ENCODE data around the gene RNASE9.

RNASE9 gene

DNA sequence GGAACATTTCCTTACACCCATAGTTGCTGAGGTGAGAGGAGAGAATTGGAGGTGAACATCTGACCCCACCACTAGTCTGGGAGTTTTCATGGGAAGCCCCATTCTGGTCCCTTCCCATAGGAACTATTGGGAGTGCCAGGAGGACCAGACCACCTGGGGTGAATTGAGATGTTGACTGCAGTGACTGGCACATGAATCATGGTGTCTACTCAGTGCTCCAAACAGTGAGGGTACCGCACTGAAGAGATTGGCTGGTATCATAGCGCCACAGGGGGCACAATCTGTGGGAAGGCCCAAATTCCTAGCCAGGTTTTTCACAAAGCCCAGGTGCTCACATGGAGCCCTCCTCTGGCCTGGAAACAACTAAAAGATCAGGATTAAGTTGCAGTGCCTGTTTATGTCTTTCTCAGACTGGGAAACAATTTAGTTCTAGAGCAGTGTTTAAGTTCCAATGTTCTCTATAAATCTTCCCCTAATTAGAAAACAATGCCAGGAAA, 3.7 kb upstream of the RNASE9 start:
- TF ChIP-seq, protein P1, sequence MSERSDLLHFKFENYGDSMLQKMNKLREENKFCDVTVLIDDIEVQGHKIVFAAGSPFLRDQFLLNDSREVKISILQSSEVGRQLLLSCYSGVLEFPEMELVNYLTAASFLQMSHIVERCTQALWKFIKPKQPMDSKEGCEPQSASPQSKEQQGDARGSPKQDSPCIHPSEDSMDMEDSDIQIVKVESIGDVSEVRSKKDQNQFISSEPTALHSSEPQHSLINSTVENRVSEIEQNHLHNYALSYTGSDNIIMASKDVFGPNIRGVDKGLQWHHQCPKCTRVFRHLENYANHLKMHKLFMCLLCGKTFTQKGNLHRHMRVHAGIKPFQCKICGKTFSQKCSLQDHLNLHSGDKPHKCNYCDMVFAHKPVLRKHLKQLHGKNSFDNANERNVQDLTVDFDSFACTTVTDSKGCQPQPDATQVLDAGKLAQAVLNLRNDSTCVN (tag by site-specific recombination; optimal IDR thresholded peaks at IDR 0.05), result no peak
- TF ChIP-seq, protein P2, sequence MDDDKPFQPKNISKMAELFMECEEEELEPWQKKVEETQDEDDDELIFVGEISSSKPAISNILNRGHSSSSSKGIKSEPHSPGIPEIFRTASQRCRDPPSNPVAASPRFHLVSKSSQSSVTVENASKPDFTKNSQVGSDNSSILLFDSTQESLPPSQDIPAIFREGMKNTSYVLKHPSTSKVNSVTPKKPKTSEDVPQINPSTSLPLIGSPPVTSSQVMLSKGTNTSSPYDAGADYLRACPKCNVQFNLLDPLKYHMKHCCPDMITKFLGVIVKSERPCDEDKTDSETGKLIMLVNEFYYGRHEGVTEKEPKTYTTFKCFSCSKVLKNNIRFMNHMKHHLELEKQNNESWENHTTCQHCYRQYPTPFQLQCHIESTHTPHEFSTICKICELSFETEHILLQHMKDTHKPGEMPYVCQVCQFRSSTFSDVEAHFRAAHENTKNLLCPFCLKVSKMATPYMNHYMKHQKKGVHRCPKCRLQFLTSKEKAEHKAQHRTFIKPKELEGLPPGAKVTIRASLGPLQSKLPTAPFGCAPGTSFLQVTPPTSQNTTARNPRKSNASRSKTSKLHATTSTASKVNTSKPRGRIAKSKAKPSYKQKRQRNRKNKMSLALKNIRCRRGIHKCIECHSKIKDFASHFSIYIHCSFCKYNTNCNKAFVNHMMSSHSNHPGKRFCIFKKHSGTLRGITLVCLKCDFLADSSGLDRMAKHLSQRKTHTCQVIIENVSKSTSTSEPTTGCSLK (tag by site-specific recombination; IDR thresholded peaks at IDR 0.05), result no peak
- TF ChIP-seq, protein P3, sequence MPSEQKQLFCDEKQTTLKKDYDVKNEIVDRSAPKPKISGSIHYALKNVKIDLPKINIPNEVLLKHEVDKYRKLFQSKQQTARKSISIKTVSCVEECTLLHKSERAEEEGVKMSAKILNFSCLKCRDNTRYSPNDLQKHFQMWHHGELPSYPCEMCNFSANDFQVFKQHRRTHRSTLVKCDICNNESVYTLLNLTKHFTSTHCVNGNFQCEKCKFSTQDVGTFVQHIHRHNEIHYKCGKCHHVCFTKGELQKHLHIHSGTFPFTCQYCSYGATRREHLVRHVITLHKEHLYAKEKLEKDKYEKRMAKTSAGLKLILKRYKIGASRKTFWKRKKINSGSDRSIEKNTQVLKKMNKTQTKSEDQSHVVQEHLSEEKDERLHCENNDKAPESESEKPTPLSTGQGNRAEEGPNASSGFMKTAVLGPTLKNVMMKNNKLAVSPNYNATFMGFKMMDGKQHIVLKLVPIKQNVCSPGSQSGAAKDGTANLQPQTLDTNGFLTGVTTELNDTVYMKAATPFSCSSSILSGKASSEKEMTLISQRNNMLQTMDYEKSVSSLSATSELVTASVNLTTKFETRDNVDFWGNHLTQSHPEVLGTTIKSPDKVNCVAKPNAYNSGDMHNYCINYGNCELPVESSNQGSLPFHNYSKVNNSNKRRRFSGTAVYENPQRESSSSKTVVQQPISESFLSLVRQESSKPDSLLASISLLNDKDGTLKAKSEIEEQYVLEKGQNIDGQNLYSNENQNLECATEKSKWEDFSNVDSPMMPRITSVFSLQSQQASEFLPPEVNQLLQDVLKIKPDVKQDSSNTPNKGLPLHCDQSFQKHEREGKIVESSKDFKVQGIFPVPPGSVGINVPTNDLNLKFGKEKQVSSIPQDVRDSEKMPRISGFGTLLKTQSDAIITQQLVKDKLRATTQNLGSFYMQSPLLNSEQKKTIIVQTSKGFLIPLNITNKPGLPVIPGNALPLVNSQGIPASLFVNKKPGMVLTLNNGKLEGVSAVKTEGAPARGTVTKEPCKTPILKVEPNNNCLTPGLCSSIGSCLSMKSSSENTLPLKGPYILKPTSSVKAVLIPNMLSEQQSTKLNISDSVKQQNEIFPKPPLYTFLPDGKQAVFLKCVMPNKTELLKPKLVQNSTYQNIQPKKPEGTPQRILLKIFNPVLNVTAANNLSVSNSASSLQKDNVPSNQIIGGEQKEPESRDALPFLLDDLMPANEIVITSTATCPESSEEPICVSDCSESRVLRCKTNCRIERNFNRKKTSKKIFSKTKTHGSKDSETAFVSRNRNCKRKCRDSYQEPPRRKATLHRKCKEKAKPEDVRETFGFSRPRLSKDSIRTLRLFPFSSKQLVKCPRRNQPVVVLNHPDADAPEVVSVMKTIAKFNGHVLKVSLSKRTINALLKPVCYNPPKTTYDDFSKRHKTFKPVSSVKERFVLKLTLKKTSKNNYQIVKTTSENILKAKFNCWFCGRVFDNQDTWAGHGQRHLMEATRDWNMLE (tag by site-specific recombination; conservative IDR thresholded peaks at IDR 0.05; ENCODE audit: low read depth), result no peak
- TF ChIP-seq RBAK (tag by site-specific recombination; IDR thresholded peaks at IDR 0.05) (no peak), ZNF776 (tag by site-specific recombination; IDR thresholded peaks at IDR 0.05; ENCODE audit: borderline replicate concordance) (no peak)
- Histone ChIP-seq H3K4me1 (ENCODE audit: control insufficient read depth, insufficient read depth, low read length) (no peaks in the 10 kb centered on the region), H3K27ac (ENCODE audit: extremely low read depth, low read depth, low read length) (no peak overlapping the region), H3K4me3 (ENCODE audit: low read depth, low read length) (no peak overlapping the region), H3K36me3 (ENCODE audit: control insufficient read depth in 2 of 2, insufficient read depth in 1 of 2, low read length in 2 of 2) (no peaks in the 10 kb centered on the region), H3K9me3 (ENCODE audit: control insufficient read depth, insufficient read depth, low read depth, low read length) (no peaks in the 10 kb centered on the region)
- POLR2A ChIA-PET, result no interaction called here
- CTCF ChIA-PET, result no interaction called here

DNA sequence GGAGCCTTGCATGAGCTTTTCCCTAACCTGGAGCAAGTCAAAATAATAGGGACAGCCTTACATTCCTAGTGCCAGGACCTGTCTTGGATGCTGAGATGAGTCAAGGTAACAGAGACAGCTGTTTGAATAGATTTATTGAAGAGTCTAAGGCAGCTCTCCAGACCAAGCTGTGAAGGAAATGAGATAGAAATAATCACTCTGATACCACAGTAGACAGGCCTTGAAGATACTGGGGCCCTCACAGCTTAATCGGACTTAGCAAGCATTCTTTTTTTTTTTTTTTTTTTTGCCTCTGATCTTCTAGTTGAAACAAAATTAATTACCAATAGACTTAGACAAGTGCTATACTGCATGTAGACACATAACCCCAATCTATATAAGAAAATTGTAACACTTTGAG, 3.1 kb upstream of the RNASE9 start:
- CTCF ChIA-PET, result no interaction called here
- H3K36me3 ChIP-seq (ENCODE audit: control insufficient read depth in 2 of 2, insufficient read depth in 1 of 2, low read length in 2 of 2), result no peaks in the 10 kb centered on the region
- H3K4me3 ChIP-seq (ENCODE audit: low read depth, low read length), result no peak overlapping the region
- H3K4me1 ChIP-seq (ENCODE audit: control insufficient read depth, insufficient read depth, low read length), result no peaks in the 10 kb centered on the region
- POLR2A ChIA-PET, result interaction anchor here (0.6 kb wide), 1 partner anchor 221 kb away, joined by 3 read pairs; the partner anchor contains the start of gene PARP2
- no peaks in the 10 kb centered on the region for H3K9me3 ChIP-seq (ENCODE audit: control insufficient read depth, insufficient read depth, low read depth, low read length)
- no peak overlapping the region for H3K27ac ChIP-seq (ENCODE audit: extremely low read depth, low read depth, low read length)
- TF ChIP-seq WT1 (tag by site-specific recombination; IDR thresholded peaks at IDR 0.05) (no peak), ZNF549 (tag by site-specific recombination; IDR thresholded peaks at IDR 0.05) (no peak), ZNF560 (tag by site-specific recombination; IDR thresholded peaks at IDR 0.05; ENCODE audit: borderline replicate concordance) (no peak), ZNF530 (tag by site-specific recombination; IDR thresholded peaks at IDR 0.05; ENCODE audit: low read depth) (no peak), ZNF140 (tag by site-specific recombination; IDR thresholded peaks at IDR 0.05) (no peak), ZNF529 (tag by site-specific recombination; IDR thresholded peaks at IDR 0.05; ENCODE audit: insufficient replicate concordance) (no peak), ZNF658 (tag by site-specific recombination; IDR thresholded peaks at IDR 0.05) (no peak)
- TF ChIP-seq, protein P4, sequence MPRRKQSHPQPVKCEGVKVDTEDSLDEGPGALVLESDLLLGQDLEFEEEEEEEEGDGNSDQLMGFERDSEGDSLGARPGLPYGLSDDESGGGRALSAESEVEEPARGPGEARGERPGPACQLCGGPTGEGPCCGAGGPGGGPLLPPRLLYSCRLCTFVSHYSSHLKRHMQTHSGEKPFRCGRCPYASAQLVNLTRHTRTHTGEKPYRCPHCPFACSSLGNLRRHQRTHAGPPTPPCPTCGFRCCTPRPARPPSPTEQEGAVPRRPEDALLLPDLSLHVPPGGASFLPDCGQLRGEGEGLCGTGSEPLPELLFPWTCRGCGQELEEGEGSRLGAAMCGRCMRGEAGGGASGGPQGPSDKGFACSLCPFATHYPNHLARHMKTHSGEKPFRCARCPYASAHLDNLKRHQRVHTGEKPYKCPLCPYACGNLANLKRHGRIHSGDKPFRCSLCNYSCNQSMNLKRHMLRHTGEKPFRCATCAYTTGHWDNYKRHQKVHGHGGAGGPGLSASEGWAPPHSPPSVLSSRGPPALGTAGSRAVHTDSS (tag by site-specific recombination; IDR thresholded peaks at IDR 0.05), result no peak
- TF ChIP-seq, protein P5, sequence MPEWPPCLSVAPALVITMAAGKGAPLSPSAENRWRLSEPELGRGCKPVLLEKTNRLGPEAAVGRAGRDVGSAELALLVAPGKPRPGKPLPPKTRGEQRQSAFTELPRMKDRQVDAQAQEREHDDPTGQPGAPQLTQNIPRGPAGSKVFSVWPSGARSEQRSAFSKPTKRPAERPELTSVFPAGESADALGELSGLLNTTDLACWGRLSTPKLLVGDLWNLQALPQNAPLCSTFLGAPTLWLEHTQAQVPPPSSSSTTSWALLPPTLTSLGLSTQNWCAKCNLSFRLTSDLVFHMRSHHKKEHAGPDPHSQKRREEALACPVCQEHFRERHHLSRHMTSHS (tag by site-specific recombination; IDR thresholded peaks at IDR 0.05), result no peak

Data from HEK293 (cell line).